Measurements from ENCODE around the gene SSB.
"Not testable (repeated sequence)": the region's sequence is repeated elsewhere in the genome, so short reads cannot be mapped to it uniquely, and the experiment has no call there.

The SSB gene

GRCh38 chr2:169798718-169799592 is at the start of gene SSB:
Gene SSB (plus strand): TSS chr2:169798871. CDS start chr2:169800961, 2,090 bp downstream.
- peak; percentile 84 to 85 for DNase-seq (ENCODE audit: low read depth in 2 of 2)

DNA sequence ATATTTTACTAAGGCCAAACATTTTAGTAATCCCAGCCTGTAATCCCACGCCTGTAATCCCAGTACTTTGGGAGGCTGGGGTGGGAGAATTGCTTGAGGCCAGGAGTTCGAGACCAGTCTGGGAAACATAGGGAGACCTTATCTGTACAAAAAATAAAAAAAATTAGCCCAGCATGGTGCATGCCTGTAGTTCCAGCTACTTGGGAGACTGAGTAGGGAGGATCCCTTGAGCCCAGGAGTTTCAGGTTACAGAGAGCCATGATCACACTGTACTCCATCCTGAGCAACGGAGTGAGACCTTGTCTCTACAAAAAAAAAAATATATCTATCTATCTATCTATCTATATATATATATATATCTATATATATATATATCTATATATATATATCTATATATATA is 45.9 kb upstream of the SSB start:
- no peak for DNase-seq (ENCODE audit: low read depth in 2 of 2)

DNA sequence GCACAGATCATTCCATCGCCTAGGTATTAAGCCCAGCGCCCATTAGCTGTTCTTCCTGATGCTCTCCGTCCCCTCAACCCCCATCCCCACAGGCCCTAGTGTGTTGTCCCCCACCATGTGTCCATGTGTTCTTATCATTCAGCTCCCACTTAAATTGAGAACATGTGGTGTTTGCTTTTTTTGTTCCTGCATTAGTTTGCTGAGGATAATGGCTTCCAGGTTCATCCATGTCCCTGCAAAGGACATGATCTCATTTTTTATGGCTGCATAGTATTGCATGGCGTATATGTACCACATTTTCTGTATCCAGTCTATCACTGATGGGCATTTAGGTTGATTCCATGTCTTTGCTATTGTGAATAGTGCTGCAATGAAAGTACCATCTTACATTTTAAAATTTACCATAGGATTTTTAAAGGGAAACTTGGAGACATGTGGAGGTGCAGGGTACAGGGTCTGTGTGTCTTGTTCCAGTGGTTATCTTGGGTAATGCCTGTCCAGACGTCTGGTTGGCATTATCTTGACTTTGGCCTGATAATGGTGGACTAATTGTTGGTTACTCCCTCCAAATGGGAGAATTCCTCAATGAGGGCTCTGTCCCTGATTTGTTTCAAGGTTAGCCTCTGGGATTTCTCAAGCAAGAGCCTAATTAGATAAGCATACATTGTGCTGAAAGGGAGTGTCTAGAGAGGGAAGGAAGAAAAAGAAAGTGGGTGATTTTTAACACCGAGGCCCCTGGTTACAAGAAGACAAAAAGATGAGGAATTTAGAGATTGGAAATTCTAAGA is 43.4 kb upstream of the SSB start:
- no peak for DNase-seq (ENCODE audit: low read depth in 2 of 2)

DNA sequence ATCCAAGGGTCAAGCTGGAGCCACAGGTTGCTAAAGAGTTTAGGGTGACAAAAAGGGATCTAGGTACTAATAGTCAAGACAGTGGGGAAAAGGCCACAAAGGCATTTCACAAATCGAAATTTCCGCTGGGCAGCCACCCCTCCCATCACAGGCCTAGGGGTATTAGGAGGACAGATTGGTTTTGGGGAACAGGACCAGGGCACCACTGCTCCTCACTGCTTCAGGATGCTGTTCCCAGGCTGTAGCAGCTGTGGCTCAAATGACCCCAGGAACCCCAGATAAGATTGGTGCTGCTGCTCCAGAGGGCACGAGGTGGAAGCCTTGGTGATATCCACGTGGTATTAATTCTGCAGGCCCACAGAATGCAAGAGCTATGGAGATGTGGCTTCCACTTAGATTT is 42.3 kb upstream of the SSB start:
- DNase-seq (ENCODE audit: low read depth in 2 of 2), result no peak

- no peak for DNase-seq (ENCODE audit: low read depth in 2 of 2)
These were observed 41.3 kb upstream of the SSB start for GRCh38 chr2:169757356-169757755.

GRCh38 chr2:169757778-169758177 is 40.9 kb upstream of the SSB start:
- no peak for DNase-seq (ENCODE audit: low read depth in 2 of 2)

- DNase-seq (ENCODE audit: low read depth in 2 of 2), result no peak
These were observed 38.7 kb upstream of the SSB start for GRCh38 chr2:169759987-169760386.

GRCh38 chr2:169760798-169761197 is 37.9 kb upstream of the SSB start:
- DNase-seq (ENCODE audit: low read depth in 2 of 2), result not testable (repeated sequence)

DNA sequence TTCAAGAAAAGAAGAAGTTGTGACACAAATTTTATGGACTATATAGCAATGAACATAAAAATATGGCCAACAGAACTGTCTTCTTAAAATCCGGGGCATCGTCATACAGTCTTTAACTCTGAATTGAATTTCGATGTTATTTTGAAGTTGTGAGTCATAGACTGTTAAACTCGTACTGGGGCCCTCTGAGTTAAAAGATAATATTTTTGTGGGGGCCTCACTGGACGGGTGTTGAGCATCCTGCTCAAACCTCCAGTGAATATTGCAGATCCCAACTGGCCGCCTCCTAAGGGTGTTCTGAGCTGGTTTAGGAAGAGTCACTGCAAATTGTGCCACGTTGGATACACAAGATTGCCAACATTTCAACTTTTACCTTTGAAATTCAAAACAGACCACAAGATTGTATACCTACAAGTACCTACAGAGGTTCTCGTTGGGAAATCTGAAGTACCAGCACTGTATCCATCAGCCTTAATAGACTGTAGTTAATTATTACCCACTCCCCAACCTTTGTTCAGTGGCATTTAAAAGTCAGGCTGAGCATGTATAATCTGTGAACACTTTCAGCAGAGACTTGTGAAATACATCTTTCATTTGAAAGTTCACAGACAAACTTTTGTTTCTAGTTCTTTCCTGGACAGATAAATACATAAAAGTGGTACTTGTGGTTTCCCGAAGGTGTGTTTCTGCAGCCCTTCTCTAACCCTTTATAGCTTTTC is 37.3 kb upstream of the SSB start:
- DNase-seq (ENCODE audit: low read depth in 2 of 2), result no peak

- DNase-seq (ENCODE audit: low read depth in 2 of 2), result no peak
These were observed 36.7 kb upstream of the SSB start for GRCh38 chr2:169761970-169762292.

- DNase-seq (ENCODE audit: low read depth in 2 of 2), result no peak
These were observed 33.1 kb upstream of the SSB start for GRCh38 chr2:169765523-169765922.

- DNase-seq (ENCODE audit: low read depth in 2 of 2), result peak; percentile 7 to 29
These were observed 31.3 kb upstream of the SSB start for GRCh38 chr2:169767243-169767888.

GRCh38 chr2:169768262-169768995 is 30.2 kb upstream of the SSB start:
- DNase-seq (ENCODE audit: low read depth in 2 of 2), result no peak

DNA sequence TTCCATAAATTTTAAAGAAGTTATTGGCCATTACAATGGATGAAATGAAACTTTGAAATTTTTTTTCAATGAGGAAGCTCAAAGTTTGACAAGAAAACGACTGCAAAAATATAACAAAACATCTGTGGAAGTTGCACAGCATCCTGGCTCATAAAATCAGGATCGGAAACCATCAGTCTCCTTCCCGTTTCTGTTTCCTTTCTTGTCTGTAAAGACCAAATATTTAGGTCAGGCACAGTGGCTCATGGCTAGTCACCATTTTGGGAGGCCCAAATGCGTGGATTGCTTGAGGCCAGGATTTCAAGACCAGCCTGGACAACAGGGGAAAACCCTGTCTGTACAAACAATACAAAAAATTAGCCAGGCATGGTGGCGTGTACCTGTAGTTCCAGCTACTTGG is 27.6 kb upstream of the SSB start:
- no peak for DNase-seq (ENCODE audit: low read depth in 2 of 2)

DNA sequence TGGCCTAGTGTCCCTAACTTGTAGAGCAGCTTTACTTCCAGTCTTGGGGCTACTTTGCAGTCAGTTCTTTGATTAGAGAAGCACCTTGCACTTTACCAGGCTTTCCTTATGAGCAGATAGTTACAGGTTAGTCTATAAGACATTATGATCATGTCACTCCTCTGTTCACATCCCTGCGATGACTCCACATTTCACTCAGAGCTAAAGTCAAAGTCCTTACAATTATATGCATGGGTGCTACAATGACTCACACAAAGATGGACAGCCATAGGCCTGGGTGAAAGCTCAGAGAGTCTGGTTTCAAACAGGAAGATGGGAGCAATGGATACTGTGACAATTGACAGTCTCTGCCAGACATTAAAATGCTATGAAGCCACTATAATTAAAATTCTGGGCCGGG is 27.1 kb upstream of the SSB start:
- DNase-seq (ENCODE audit: low read depth in 2 of 2), result no peak

GRCh38 chr2:169772651-169773050 is 26.0 kb upstream of the SSB start:
- DNase-seq (ENCODE audit: low read depth in 2 of 2), result no peak

DNA sequence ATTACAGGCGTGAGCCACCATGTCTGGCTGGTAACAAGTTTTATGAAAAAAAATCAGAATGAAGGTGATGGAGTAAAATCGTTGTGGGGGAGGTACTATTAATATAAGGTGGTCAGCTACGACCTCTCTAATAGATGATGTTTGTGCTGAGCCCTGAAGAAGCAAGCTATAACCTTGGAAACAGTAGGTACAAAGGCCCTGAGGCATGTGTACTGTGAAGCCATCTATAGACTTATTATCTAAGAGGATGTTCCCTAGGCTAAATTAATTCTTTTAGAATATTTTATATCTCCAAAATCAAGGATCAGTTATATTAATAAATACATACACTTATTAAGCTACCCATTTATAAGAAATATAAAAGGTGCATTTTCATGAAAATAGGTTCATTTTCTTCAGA is 23.3 kb upstream of the SSB start:
- DNase-seq (ENCODE audit: low read depth in 2 of 2), result no peak

DNA sequence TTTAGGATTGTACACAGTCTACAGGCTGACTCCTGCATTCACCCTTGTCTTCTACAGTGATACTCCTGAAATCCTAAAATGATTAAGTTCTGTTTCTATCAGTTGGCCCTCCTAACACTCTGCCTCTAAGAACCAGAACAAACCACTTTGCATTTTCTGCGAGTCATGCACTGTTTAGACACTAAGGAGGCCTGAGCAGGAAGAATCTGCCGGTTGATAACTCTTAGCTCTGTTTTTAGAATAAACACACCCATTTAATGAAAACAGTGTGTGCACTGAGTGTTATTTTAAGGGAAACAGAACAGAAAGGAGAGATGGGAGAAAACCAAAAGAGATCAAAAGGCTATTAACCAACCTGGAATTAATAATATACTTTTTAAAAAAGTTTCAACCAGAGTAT is 22.9 kb upstream of the SSB start:
- no peak for DNase-seq (ENCODE audit: low read depth in 2 of 2)

GRCh38 chr2:169776252-169776761 is 22.4 kb upstream of the SSB start:
- no peak for DNase-seq (ENCODE audit: low read depth in 2 of 2)

GRCh38 chr2:169778446-169778845 is 20.2 kb upstream of the SSB start:
- no peak for DNase-seq (ENCODE audit: low read depth in 2 of 2)

Measured in stimulated activated CD8-positive, alpha-beta memory T cell treated with anti-CD3 and anti-CD28 coated beads, Interleukin-7, amount 100 ng/mL, for 1 hour (primary cell).